ENCODE data around the gene WBP1. TPM values are rescaled to one million over a fixed set of nuclear protein-coding genes. Genes with fewer than 3 reads are reported as not detected.

The WBP1 gene
- total RNA-seq, 2 donors from 2014 or later: 43.0 to 57.4 TPM

DNA sequence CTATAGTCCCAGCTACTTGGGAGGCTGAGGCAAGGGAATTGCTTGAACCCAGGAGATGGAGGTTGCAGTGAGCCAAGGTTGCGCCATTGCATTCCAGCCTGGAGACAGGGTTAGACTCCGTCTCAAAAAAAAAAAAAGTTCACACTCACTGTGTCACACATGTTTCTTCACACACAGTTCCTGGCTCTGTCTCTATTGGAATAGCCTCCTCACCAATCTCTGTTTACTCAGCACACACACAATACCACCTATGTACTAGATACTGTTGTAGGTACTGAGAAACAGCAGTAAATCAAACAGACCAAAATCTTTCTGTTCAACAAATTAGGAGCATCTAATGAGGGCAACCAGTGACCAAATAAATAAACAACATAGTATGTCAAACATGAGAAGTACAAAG, 27.9 kb downstream of the WBP1 start:
- Histone ChIP-seq H3K4me3 (no peak overlapping the region), H3K27ac (no peak overlapping the region), H3K9me3 (no peaks in the 10 kb centered on the region), H3K27me3 (no peaks in the 10 kb centered on the region), H3K4me1 (peaks cover 0 to 24% of the 10 kb centered on the region in 2 donors), H3K36me3 (peaks cover 17% of the 10 kb centered on the region)
- DNase-seq (ENCODE audit: low spot score): no peak
- TF ChIP-seq, protein P1, sequence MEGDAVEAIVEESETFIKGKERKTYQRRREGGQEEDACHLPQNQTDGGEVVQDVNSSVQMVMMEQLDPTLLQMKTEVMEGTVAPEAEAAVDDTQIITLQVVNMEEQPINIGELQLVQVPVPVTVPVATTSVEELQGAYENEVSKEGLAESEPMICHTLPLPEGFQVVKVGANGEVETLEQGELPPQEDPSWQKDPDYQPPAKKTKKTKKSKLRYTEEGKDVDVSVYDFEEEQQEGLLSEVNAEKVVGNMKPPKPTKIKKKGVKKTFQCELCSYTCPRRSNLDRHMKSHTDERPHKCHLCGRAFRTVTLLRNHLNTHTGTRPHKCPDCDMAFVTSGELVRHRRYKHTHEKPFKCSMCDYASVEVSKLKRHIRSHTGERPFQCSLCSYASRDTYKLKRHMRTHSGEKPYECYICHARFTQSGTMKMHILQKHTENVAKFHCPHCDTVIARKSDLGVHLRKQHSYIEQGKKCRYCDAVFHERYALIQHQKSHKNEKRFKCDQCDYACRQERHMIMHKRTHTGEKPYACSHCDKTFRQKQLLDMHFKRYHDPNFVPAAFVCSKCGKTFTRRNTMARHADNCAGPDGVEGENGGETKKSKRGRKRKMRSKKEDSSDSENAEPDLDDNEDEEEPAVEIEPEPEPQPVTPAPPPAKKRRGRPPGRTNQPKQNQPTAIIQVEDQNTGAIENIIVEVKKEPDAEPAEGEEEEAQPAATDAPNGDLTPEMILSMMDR (IDR thresholded peaks at IDR 0.05): no peak

DNA sequence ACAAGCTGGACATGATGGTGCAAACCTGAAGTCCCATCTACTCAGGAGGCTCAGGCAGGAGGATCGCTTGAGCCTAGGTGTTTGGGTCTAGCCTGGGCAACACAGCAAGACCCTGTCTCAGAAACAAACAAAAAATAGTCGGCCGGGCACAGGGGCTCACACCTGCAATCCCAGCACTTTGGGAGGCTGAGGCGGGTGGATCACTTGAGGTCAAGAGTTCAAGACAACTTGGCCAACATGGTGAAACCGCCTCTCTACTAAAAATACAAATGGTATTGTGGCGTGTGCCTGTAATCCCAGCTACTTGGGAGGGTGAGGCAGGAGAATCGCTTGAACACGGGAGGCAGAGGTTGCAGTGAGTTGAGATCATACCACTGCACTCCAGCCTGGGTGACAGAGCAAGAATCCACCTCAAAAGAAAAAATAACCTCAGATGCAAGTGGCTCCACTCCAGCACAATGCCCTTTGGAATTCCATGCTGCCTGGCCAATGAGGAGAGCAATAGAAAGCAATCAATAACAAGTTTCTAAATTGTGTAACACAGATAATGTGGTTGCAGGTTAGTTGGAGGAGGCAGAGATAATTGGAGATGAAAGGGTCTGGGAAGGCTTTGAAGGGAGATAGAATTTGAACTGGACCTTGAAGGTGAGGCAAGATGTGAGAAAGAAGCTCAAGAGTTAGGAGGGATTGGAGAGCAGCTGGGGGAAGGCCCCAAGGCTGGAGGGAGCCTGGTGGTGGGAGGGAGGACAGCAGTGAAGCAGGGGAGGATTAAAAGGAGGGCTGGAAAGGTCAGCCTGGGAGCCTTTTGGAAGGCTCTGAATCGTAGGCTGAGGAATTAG, 30.6 kb downstream of the WBP1 start:
- Histone ChIP-seq H3K27me3 (no peaks in the 10 kb centered on the region), H3K4me1 (peaks cover 0 to 6% of the 10 kb centered on the region in 2 donors), H3K4me3 (no peak overlapping the region), H3K27ac (no peak overlapping the region), H3K36me3 (peaks cover 43% of the 10 kb centered on the region), H3K9me3 (no peaks in the 10 kb centered on the region)
- no peak for DNase-seq (ENCODE audit: low spot score)
- TF ChIP-seq, protein P1 (IDR thresholded peaks at IDR 0.05): no peak

DNA sequence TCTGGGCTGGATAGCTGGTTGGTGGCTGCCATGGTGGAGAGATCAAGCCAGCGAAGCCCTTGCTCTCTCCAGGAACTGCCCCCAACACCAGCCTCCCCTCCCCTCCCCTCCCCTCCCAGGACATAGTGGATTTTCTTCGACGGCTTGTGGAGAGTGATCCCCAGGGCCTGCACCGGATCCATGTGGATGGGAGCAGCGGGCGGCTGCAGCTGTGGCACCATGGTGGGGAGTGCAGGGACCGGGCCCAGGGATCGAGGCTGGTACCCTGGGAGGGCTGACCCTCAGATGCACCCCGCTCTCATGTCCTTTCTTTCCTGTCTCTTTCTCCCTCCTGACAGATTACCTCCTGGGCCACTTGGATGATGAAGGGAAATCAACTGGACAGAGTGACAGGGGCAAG, 31.7 kb downstream of the WBP1 start:
- Histone ChIP-seq H3K4me1 (no peaks in the 10 kb centered on the region), H3K36me3 (peaks cover 43% of the 10 kb centered on the region), H3K9me3 (no peaks in the 10 kb centered on the region), H3K27me3 (no peaks in the 10 kb centered on the region), H3K4me3 (no peak overlapping the region), H3K27ac (no peak overlapping the region)
- no peak for DNase-seq (ENCODE audit: low spot score)
- TF ChIP-seq, protein P1 (IDR thresholded peaks at IDR 0.05): no peak

DNA sequence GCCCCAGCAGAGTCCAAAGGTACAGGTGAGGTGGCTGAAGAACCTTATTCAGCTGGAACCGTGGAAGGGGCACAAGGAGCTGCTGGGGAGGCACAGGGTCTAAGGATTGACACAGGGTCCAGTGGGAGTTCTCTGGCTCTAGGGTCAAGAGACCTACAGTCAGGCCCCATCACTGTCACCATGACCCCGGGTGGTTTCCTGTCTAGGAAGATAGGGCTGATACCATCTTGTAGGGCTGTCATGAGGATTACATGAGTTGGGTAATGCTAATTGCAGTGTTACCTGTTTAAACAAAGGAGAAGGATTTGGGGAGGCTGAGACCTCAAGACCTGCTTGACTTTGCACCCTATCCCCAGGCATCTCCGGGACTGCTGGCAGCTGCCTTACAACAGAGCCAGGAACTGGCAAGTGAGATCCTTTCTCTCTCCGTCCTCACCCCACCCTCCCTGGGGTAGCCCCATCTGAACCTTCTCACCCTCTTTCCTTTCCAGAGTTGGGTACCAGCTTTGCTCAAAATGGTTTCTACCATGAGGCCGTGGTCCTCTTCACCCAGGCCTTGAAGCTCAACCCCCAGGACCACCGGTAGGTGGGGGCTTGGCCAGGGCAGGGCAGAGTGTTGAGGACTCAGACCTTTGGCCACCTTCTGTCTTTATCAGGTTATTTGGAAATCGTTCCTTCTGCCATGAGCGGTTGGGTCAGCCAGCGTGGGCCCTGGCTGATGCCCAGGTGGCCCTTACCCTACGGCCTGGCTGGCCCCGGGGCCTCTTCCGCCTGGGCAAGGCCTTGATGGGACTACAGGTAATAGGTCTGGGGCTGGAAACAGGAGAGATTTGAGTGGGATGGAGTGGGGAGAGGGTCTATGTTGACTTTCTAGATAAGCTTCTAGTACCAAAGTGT, 33.7 kb downstream of the WBP1 start:
- no peak for DNase-seq (ENCODE audit: low spot score)
- Histone ChIP-seq H3K4me3 (no peak overlapping the region), H3K27me3 (no peaks in the 10 kb centered on the region), H3K9me3 (no peaks in the 10 kb centered on the region), H3K4me1 (no peaks in the 10 kb centered on the region), H3K36me3 (peaks cover 40% of the 10 kb centered on the region), H3K27ac (no peak overlapping the region)
- TF ChIP-seq, protein P1 (IDR thresholded peaks at IDR 0.05): no peak

DNA sequence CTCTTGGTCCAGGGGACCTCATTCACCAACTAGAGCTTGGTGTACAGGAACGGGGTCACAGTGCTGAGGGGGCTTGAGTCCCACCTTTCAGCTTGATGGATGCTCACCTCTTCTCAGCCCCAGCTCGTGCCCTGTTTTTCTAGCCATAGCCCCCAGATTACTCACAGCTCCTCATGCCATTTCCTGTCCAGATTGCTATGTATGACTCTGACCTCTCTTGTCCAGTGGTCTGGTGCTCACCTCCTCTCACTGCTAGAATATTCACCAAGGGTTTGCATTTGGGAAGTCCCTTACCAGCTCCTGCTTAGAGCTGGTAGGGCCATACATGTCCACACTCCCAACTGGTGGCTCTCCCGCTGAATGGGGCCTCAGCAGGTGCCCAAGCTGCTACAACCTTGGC, 35.3 kb downstream of the WBP1 start:
- H3K36me3 ChIP-seq: peaks cover 36% of the 10 kb centered on the region
- TF ChIP-seq, protein P1 (IDR thresholded peaks at IDR 0.05): no peak
- no peak for DNase-seq (ENCODE audit: low spot score)

More for the DNA sequence above, 35.3 kb downstream of the WBP1 start:
- peaks cover 8 to 12% of the 10 kb centered on the region in 2 donors for H3K27me3 ChIP-seq
- no peak overlapping the region for H3K4me3 ChIP-seq
- H3K9me3 ChIP-seq: no peaks in the 10 kb centered on the region
- H3K4me1 ChIP-seq: peaks cover 0 to 14% of the 10 kb centered on the region in 2 donors
- H3K27ac ChIP-seq: no peak overlapping the region
